Measurements from ENCODE around the gene TWF2. TPM values are rescaled to one million over a fixed set of nuclear protein-coding genes. Genes with fewer than 3 reads are reported as not detected.

TWF2 gene
- total and polyA plus RNA-seq, 2 of the 4 experiments (the other 2 are of a cell fraction), result 111 to 145 TPM

- ChIA-PET CTCF (no interaction called here), POLR2A (ENCODE audit: unreplicated experiment) (no interaction called here)
- Histone ChIP-seq H3K18ac (ENCODE audit: low read depth, low read length) (no peak overlapping the region), H3K27ac (ENCODE audit: insufficient read depth, low read length) (no peak overlapping the region), H2BK120ac (ENCODE audit: low read depth, low read length) (no peak overlapping the region), H3K79me1 (ENCODE audit: low read depth in 1 of 2, low read length in 2 of 2) (peaks cover 12 to 70% of the 10 kb centered on the region in 2 experiments), H3K14ac (replicated peaks; ENCODE audit: low read depth, low read length) (no peak overlapping the region), H2BK5ac (ENCODE audit: low read depth, low read length, poor library complexity, severe bottlenecking) (no peak overlapping the region), H3K9ac (ENCODE audit: low read depth, low read length) (no peak overlapping the region), H2BK15ac (ENCODE audit: low read depth, low read length) (no peak overlapping the region), H3K36me3 (ENCODE audit: control insufficient read depth, insufficient read depth, low read length) (peaks cover 43% of the 10 kb centered on the region), H4K5ac (ENCODE audit: low read depth, low read length) (no peak overlapping the region), H3K56ac (ENCODE audit: extremely low read depth, insufficient read depth, low read length) (no peak overlapping the region), H4K20me1 (ENCODE audit: insufficient read depth, low read length) (peaks cover 27% of the 10 kb centered on the region), H3K4ac (ENCODE audit: low read depth, low read length) (no peak overlapping the region), H4K8ac (ENCODE audit: low read depth in 2 of 2, low read length in 2 of 2) (no peak overlapping the region), H3K9me1 (ENCODE audit: insufficient read depth, low read length) (peaks cover 30% of the 10 kb centered on the region), H2BK20ac (ENCODE audit: low read depth, low read length) (no peak overlapping the region), H2AK9ac (replicated peaks; ENCODE audit: low read depth, low read length, poor library complexity) (peak overlapping the region; percentile 30), H4K91ac (ENCODE audit: insufficient read depth, low read depth, low read length) (no peak overlapping the region), H2AFZ (replicated peaks; ENCODE audit: low read length, poor library complexity) (no peak overlapping the region), H3K4me2 (ENCODE audit: low read depth, low read length) (no peak overlapping the region), H3K23ac (ENCODE audit: low read depth, low read length) (no peak overlapping the region), H3K4me3 (ENCODE audit: insufficient read depth, low read depth, low read length) (no peak overlapping the region), H2AK5ac (ENCODE audit: low read depth, low read length) (no peak overlapping the region), H3K4me1 (ENCODE audit: control insufficient read depth, insufficient read depth, low read length) (peaks cover 17% of the 10 kb centered on the region), H3K27me3 (ENCODE audit: control insufficient read depth, insufficient read depth, low read length) (no peaks in the 10 kb centered on the region), H3K9me3 (ENCODE audit: control insufficient read depth, insufficient read depth, low read length) (no peaks in the 10 kb centered on the region)
- no peak for ATAC-seq (ENCODE audit: low read depth)
- dilution Hi-C loops (cut with HindIII; ENCODE audit: low sequenced_read_pairs, unreplicated experiment) (no loop called here), intact Hi-C loops (cut with micrococcal nuclease) (no loop called here), in situ Hi-C loops (cut with MboI; ENCODE audit: low sequenced_read_pairs) (no loop called here)
- no TSS peak for BruUV-seq (replicated peaks)
- 93% methylated on average over 2 of the region's 6 CpGs; no CpG with 5 or more reads in 1 of the 2 experiments for WGBS, 2 experiments (ENCODE audit: extremely low coverage in 2 of 2, insufficient read length in 1 of 2)
- TF ChIP-seq USF2 (IDR thresholded peaks at IDR 0.05; ENCODE audit: low read depth, low read length) (no peak), CEBPB (IDR thresholded peaks at IDR 0.05; ENCODE audit: low read depth, low read length) (no peak), ELK1 (IDR thresholded peaks at IDR 0.05; ENCODE audit: borderline replicate concordance, low read depth, low read length) (no peak), POLR2A (IDR thresholded peaks at IDR 0.05; ENCODE audit: low read depth, low read length) (no peak), MXI1 (IDR thresholded peaks at IDR 0.05; ENCODE audit: borderline replicate concordance, low read depth, low read length) (no peak), RFX5 (IDR thresholded peaks at IDR 0.05; ENCODE audit: low read depth, low read length) (no peak), MAZ (IDR thresholded peaks at IDR 0.05; ENCODE audit: borderline replicate concordance, low read depth, low read length) (no peak), CHD1 (IDR thresholded peaks at IDR 0.05; ENCODE audit: low read depth, low read length) (no peak), BHLHE40 (IDR thresholded peaks at IDR 0.05; ENCODE audit: low read depth, low read length) (no peak)
- DNase-seq, result no peak
Measured at GRCh38 chr3:52249683-52250082, 10.7 kb upstream of the TWF2 start.
